HG03066 (cell line): ENCODE results near the gene CASKIN1.

ENCODE experiments used
- ATAC-seq: cut with Tn5 transposase; IDR thresholded peaks from one replicate; pipeline ENCODE4 v1.9.1; 2021; ENCODE audit warnings: low read depth; ENCODE audit not compliant: unreplicated experiment

CASKIN1 gene

DNA sequence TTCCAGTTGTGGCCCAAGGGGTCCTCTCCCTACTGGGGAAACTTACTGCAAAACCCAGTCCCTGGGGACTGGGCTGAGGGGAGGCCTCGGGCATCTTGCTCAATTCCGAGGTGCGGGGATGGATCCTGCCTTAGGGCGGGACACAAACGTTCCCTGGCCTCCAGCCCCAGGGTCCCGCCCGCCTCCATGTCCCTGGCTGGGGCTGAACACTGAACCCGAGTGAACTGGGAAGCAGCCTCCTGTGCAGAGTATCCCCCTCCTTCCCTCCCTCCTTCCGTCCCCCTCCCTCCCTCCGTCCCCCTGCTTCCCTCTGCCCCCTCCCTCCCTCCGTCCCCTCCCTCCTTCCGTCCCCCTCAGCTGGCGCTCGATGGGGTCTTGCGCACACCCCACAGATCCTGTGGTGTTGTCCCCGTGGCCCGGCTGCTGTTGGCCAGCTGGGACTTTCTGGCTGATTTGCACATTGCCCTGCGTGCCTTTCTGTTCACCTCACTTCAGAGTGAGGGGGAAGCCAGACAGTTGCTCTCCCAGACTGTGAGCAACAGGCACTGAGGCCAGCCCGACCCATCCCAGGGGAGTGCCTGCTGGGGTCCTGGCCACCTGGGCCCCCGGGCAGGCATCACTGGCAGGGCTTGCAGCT, 35.4 kb downstream of the CASKIN1 start:
- ATAC-seq = no peak

DNA sequence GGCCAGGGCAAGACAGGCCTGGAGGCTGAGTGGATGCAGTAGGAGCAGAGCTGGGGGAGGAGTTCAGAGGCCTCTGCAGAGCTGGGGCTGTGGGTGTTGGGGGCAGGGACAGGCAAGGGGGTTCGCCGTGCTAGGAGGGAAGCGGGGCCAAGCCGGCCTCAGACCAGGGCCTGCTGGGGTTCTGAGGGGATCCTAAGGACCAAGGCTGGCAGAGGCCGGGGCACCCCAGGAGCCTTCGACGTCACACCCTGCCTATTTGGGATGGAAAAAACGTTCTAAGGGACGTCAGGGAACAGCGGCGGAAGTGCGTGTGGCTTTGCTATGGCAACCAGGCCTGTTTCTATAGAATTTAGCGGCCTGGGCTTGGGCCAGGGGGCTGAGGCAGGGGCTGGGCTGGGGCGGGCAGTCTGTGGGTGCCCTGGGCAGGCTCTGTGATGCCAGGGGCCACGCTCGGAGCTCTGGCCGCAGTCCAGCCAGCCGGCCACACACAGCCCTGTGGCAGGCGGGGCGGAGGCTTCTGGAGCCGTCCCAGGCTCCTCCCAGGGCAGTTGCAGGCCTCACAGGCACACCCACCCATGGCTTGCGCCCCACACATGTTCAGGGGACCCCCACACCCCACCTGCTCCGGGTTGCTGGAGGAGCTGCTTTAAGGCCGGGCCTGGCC, 37.1 kb downstream of the CASKIN1 start:
- no peak for ATAC-seq

DNA sequence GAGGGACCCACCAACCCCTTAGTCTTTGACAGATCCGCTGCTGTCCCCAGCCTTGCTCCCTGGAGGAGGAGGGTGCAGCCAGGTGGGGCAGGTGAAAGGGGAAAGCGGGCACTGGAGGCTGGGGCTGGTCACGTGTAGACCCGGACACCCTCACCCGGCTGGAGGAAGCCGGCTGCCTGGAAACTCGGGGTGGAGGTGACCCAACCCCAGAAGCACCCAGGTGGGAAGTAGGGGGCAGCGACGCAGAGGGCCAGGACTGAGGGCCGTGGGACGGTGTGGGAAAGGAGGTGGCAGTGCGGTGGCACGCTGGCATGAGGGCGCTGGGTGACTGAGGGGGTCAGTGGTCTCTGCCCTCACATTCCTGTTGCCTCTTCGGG, 38.2 kb downstream of the CASKIN1 start:
- no peak for ATAC-seq

DNA sequence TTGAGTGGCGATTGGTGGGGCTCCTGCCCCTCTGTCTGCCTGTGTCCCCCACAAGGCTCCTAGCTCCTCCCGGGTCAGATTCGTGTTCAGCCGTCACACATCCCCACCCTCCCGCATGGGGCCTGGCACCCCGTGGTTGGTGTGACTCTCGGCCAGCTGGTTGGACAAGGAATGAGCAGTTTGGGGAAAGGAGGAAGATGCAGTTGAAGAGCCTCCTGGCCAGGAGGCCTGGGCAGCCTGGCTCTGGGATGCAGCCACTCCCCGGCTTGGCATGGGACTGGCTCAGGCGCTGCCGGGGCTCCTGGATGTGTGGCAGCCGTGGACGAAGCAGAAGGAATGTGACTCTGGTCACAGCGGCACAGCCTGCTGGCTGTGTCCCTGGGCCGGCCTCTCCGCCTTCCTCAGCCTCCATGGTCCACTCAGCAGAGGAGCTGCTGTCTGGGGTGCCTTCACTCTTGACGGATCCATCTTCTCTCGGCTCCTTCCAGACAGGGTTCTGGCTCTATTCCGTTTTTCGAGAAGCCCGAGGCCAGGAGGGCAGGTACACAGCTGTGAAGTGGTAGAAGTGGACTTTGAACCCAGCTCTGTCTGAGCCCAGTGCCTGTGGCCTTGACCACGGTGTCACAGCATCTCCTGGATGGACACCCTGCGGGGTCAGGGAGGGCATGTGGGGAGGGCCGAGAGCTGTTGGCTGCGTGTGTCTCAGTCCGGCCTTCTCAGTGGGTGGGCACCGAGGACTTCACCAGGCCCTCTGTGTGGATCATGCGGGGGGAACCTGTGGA, 38.7 kb downstream of the CASKIN1 start:
- ATAC-seq = no peak

DNA sequence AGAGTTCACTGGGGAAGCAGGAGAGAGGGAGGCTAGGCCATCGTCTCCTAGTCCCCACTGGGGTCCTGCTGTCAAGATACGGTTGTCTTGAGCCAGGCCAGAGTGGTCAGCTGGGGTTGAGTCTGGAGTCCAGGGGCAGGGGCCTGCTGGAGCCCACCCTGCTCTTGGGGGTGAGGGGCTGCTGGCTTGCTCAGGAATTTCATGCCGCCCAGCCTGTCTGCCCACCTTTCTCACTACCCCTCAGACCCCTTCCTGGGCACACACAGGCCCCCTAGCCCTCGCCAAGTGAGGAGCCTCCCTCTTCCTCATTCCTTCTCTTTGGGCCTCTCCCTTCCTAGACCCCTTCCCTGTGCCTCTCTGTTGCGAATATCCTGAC, 39.6 kb downstream of the CASKIN1 start:
- no peak for ATAC-seq

DNA sequence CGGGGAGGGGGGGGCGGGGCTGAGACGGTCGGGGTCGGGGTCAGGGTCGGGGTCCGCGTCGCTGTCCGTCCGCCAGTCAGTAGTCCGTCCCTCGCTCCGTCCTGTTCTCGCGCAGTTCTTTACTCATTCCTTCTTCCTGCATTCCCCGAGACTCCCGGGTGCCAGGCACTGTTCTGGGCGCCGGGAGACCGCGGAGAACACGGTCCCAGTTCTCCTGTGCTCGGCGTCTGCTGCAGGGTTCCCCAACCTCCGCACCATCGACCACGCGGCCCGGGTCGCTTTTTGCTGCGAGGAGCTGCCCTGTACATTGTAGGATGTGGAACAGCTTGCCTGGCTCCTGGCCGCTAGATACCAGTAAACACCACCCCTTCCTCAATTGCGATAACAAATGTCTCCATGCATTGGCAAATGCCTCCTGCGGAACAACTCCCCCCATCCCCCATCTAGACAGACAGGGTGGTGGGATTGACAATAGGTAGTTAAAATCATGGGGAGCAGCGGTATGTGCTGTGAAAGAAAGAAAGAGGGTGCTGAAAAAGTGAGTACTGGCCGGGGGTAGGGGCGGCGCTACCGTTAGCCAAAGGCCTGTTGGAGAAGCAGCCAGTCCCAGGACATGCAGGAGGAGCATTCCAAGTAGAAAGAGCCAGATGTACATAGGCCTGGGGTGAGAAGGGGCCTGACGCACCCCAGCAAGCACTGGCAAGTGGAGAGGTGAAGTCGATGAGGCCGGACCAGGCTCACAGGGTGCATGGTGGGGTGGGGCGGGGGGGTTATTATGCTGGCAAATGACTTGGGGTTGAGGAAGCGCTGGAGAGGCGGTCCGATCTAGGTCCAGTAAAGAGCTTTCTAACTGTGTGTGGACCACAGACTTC, 40.2 kb downstream of the CASKIN1 start:
- no peak for ATAC-seq

DNA sequence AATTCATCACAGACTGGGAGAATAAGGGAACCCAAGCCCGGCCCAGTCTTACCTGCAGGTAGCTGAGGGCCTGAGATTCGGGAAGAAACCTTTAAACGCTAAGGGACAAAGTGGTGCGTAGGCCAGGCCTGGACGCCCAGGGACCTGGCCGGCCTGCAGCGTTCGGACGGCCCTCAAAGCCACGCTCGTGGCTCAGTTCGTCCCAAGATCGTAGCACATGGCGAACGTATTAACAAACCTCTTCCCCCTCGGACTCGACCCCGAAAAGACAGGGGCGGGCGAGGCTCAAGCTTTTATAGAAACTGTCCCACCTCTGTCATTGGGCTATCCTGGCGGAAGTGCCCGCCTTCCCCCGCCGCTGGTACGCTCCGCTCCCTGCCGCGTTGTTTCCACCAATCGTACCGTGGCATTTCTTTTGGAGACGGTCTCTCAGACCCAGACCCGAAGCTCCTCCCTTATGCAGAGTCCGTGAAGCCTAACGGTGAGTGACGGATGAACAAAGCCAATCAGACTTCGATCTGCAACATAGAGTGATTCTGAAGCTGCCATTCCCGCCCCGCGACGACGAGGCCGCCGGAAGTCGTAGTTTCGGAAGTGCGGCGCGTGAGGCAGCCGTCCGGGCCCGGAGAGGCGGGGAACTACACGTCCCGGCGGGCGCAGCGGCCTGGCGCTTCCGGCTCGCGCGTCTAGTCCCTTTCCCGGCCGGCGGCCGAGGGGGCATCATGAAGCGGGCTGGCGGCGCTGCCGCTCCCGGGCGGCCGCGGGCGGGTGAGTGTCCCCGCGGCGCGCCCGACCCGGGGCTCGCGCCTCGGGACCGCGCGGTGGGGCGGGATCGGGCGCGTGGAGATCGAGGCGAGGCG, 41.1 kb downstream of the CASKIN1 start, which contains the start of gene TRAF7:
Gene TRAF7 (plus strand): TSS at position 692 of the 860 bp plus-strand sequence. CDS start 8,139 bp downstream, outside the sequence.
- peak; percentile 85 for ATAC-seq

DNA sequence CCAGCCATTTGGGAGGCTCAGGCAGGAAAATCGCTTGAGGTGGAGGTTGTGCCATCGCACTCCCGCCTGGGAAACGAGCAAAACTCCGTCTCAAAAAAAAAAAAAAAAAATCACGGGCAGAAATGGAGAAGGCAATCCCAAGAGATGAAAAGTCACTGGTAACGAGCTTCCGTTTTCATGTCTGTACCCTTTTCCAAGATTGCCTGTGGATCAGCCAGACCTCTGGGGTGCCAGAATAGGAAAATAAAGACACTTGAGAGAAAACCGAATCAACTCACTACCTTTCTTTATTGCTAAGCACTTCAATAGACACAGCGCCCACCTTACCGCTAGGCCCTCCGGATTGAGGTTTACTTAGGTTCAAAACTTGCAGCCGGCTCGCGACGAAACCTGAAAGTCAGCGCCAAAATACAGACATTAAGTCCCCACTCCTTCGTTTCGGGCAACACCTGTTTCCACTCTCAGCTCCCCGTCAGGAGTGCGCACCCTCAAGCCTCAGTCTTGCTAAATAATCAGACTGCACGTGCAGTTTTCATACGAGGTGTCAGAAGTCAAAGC, 41.8 kb downstream of the CASKIN1 start:
- ATAC-seq = no peak

DNA sequence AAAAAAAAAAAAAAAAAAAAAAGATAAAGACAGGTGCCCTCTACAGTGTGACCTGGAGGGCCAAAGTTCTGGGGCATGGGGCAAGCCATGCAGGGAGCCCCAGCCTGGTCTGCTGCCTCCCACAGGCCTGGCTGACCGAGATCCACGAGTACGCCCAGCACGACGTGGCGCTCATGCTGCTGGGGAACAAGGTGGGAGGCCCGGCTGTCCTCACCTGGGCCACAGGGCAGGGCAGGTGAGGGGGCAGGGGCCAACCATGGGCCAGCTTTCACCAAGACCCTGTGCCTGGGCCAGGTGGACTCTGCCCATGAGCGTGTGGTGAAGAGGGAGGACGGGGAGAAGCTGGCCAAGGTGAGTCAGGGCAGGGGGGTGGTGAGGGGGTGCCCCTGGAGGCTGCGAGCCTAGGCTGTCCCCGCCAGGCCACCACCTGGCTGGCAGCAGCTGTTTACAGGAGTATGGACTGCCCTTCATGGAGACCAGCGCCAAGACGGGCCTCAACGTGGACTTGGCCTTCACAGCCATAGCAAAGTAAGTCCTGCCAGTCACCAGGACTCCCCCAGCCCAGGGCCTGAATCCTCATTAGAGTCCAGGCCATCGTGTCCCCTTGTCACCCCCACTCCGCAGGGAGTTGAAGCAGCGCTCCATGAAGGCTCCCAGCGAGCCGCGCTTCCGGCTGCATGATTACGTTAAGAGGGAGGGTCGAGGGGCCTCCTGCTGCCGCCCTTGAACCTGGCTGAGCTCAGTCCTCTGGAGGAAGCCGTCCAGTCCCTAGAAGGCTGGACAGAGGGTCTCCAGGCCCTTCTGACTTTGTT, 43.5 kb downstream of the CASKIN1 start:
- no peak for ATAC-seq

DNA sequence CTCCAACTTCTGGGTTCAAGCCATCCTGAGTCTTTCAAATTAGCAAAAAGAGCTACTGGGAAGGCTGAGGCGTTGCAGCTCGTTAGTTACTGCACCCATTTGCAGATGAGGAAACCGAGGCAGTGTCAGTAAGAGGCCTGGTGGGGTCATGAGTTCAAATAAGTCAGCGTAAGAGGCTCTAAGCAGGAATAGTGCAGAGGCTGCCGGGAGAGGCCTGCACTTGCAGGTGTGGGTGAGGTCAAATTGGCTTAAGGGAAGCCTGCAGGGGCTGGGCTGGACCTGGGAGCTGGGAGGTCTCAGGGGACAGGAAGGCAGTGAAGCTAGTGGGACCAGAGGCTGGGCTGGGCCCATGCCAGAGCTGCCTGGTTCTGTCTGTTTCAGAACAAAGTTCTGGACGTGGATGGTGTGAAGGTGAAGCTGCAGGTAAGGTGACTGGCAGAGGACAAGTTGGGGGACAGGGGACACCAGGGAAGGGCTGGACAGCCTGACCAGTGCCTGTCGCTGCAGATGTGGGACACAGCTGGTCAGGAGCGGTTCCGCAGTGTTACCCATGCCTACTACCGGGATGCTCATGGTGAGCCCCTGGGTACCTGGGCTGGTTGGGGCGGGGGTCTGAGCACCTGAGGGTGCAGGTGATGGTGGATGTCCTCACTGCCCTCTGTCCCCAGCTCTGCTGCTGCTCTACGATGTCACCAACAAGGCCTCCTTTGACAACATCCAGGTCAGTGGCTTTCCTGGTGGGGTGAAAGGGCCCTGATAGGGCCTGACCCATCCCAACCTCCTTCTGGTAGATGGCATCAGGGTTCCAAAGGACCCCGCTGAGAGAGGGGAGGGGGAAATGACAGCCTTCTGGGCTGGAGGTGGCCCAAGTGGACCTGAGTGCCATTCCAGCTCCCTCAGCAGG, 45.0 kb downstream of the CASKIN1 start:
- ATAC-seq = no peak

DNA sequence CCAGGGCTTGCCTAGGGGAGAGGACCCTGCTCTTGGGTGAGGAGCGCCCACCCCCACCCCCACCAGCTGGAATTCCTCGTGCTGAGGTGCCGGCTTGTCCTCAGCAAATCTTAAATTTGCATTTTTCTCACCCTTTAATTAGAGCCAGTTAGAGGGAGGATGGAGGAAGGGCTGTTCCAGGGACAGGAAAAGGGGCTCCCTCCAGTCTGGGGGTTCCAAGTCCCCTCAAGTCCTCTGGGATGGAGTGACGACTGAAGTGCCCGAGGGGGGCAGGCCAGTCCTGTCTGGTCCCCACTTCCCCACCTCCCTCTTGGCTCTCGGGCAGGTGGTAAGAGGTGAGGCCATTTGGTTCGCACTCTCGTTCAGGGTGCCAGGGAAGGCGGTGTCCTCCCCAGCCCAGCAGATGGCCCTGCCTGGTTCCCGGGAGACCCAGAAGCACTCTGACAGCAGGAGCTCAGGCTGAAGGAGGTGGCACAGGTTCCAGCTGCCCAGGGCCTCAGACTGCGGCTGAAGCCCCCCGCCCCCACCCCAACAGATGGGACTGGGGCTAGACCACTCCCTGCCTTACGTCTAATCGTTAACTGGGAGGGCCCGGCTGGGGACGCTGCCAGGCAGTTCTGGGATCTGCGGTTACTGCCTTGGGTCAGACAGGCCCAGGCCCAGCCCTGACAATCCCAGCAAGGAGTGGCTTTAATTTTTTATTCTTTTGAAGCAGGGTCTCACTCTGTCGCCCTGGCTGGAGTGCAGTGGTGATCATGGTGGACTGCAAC, 45.8 kb downstream of the CASKIN1 start:
- ATAC-seq = no peak

DNA sequence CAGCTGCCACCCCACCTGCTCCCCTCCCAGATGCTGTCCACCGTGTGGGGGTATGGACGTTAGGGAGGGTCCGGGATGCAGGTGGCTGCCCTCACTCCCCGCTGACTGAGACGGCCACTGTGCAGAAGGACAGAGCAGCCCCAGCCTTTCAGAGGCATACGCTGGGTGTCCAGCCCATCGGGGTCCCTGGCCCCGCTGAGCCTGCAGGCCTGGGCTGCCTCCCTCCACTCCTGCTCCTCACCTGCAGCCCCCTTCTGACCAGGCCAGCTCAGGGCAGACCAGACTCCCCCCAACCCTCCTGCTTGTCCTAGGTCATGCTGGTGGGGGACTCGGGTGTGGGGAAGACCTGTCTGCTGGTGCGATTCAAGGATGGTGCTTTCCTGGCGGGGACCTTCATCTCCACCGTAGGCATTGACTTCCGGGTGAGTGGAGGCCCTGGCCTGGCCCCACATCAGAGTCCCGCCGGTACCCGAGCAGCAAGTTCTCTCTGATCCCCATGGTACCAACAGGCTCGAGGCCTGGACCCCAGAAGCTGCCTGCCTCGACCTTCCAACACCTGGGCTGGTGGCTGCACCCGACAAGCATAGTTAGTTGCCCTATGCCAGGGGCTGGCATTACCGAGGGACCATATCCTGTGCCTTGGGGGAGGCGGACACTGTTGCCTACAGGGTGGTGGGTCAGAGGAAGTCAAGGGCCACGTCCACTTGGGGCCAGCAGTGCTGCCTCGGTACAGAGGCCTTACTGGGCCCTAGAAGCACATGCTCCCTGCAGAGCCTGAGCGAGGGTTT, 46.6 kb downstream of the CASKIN1 start:
- no peak for ATAC-seq

DNA sequence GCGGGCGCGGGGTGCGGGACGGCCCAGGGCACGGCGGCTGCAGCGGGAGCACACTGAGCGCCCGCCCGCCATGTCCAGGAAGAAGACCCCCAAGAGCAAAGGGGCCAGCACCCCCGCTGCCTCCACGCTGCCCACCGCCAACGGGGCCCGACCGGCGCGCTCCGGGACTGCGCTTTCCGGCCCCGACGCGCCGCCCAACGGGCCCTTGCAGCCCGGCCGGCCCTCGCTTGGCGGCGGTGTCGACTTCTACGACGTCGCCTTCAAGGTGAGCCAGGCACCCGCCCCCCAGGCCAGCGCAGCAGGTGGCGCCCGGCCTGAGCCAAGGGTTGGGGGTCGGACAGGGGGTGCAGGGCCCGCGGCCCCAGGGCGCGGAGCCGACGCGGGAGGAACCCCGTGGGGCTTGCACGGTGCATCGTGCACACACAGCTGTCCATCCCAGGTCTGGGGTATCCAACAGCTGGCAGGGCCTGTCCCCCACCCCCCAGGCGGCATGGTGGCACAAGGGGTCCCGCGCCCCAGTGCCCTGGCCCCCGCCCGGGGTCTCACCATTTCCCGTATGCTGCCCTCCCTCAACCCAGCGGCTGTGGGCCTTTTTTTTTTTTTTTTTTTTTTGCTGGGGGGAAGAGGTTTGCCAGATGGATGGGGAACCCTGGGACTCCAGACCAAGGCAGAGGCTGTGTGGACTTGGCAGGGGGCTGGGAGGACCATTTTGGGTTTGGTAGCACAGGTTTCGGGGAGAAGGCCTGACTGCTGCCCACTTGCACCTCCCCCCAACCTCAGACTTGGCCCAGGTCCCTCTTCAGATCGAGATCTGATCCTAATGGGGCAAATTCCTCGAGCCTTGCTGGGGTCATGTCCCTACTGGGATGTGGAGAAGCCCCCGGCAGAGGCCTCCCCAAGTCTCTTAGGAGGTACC, 47.4 kb downstream of the CASKIN1 start:
- no peak for ATAC-seq

DNA sequence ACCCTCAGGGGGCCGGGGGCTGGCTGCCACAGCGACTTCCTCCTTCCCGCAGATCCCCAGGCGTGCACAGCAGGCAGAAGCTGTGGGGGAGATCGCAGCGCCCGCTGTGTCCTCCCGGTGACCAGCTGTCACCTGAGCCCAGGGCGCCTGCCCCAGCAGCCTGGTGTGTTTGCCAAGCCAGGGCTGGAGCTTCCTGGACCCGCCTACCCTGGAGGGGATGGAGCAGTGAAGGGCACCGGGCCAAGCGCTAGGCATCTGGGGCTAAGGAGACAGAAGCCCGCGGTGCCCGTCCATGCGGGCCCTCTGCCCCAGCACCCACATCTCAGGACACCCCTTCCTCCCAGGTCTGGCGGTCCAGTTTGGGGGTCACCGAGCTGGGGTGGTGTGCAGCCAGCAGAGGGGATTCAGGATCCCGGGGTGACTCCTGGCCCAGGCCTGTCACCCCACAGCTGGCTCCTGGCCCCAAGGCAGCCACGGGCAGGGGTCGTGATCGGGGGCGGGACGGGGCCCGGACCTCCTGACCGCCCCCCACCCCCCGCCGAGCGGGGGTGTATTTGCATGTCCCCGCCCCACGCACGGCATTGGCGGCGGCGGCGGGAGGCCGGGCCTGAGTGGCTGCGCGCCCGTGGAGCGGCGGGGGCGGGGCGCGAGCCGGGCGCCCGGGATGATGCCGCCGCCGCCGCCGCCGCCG, 48.3 kb downstream of the CASKIN1 start, which contains the start of gene RAB26:
Gene RAB26 (plus strand): TSS at position 645 of the 691 bp plus-strand sequence. CDS start 159 bp downstream, outside the sequence.
- no peak for ATAC-seq
